Kidney epithelial cell (primary cell): ENCODE measurements around the gene TATDN2. TPM values are rescaled to one million over a fixed set of nuclear protein-coding genes. Genes with fewer than 3 reads are reported as not detected.

Experiments
- DNase-seq: peaks from one replicate; pipeline ENCODE4 v3.0.0-alpha.2; 2010; ENCODE audit warnings: low read depth
- H3K27me3 ChIP-seq: 2 replicates; pipeline ENCODE4 v1.6.0; 2011; ENCODE audit warnings: low read length; ENCODE audit not compliant: control insufficient read depth, insufficient read depth
- H3K36me3 ChIP-seq: 2 replicates; pipeline ENCODE4 v1.5.1; 2011; ENCODE audit warnings: low read length; ENCODE audit not compliant: control insufficient read depth, insufficient read depth
- H3K4me3 ChIP-seq: 2 replicates; pipeline ENCODE4 v1.5.1; 2011; ENCODE audit warnings: low read depth, mild to moderate bottlenecking, control low read depth, low read length
- total RNA-seq: library from RNA; depleted of rRNA; stranded (reverse); fragments of >200 nt; gene quantifications from 2 replicates; pipeline ENCODE4 v1.2.3, GENCODE V29; 2015
- TF ChIP-seq, protein P1 (sequence below): IDR thresholded peaks from 2 replicates; pipeline ENCODE4 v1.5.1; 2011; ENCODE audit warnings: mild to moderate bottlenecking, moderate library complexity, low read length, control low read depth, inconsistent platforms; ENCODE audit not compliant: insufficient read depth, poor library complexity, severe bottlenecking

The TATDN2 gene
- total RNA-seq, 1 donor from 2014 or later = 14.8 TPM

DNA sequence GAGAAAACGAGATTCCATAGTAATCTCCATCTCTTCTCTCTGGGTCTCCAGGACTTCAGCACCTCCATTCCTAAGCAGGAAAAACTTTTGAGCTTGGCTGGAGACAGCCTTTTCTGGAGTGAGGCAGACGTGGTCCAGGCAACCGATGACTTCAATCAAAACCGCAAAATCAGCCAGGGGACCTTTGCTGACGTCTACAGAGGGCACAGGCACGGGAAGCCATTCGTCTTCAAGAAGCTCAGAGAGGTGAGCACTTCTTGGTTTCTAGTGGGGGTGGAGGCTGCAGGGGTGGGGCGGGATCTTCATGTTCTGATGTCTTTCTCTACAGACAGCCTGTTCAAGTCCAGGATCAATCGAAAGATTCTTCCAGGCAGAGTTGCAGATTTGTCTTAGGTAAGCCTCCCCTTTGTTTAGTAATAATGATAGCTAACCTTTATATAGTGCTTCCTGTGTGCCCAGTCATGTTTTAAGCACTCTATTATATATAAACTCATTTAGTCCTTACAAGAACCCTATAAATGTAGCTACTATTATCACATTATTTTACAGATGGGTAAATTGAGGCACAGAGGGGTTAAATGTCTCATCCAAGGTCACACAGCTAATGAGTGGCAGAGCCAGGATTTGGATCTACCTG, 35.0 kb upstream of the TATDN2 start:
- TF ChIP-seq, protein P1, sequence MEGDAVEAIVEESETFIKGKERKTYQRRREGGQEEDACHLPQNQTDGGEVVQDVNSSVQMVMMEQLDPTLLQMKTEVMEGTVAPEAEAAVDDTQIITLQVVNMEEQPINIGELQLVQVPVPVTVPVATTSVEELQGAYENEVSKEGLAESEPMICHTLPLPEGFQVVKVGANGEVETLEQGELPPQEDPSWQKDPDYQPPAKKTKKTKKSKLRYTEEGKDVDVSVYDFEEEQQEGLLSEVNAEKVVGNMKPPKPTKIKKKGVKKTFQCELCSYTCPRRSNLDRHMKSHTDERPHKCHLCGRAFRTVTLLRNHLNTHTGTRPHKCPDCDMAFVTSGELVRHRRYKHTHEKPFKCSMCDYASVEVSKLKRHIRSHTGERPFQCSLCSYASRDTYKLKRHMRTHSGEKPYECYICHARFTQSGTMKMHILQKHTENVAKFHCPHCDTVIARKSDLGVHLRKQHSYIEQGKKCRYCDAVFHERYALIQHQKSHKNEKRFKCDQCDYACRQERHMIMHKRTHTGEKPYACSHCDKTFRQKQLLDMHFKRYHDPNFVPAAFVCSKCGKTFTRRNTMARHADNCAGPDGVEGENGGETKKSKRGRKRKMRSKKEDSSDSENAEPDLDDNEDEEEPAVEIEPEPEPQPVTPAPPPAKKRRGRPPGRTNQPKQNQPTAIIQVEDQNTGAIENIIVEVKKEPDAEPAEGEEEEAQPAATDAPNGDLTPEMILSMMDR = no peak
- Histone ChIP-seq H3K4me3 (no peak overlapping the region), H3K36me3 (no peaks in the 10 kb centered on the region)

DNA sequence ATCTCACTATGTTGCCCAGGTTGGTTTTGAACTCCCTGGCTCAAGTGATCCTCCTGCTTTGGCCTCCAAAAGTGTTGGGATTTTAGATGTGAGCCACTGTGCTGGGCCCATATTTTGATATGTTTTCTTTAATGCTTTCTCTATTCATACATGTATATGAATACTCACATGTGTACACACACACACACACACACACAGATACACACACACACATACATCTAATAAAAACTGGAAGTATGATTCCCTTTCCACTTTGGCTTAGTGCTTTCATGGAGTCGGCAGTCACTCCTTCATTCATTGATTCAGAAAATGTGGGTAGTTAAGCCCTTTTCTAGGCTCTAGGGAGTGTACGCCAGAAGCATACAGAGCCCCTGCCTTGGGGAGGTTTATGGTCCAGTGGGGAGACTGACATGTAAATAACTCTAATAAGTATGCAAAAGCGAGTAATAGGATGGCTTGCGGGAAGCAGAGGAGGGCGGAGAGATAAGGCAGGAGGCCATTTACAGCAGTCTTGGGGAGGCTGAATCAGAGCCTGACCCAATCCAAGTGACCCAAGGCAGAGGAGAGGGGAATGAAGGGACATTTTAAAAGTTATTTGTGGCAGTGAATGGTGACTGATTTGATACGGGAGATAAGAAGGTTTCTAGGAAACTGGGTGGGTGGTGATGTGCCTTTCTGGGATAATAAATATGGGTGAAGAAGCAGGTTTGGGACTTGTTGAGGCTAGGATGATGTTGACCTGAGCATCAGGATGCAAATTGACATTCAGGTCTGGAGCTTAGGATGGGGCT, 32.5 kb upstream of the TATDN2 start:
- TF ChIP-seq, protein P1 = no peak
- H3K36me3 ChIP-seq = no peaks in the 10 kb centered on the region
- H3K27me3 ChIP-seq = no peaks in the 10 kb centered on the region
- DNase-seq = no peak
- H3K4me3 ChIP-seq = no peak overlapping the region

More for the DNA sequence above, 35.0 kb upstream of the TATDN2 start:
- DNase-seq = no peak
- no peaks in the 10 kb centered on the region for H3K27me3 ChIP-seq

DNA sequence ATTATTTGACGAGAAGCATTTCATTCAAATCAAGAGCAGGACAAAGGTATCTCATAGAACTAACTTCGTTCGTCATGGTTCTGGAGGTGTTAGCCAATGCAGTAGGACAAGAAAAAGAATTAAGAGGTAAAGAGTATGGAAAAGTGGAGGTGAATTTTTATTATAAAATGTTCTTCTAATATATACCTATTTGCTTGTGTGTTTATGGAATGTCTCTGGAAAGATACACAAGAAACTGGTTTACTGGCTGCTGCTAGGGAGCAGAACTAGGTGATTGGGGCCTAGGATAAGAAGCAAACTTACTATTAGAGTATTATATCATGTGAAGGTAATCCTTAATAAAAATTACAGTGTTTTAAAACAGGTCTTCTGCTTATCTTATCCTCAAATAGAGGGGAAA, 30.9 kb upstream of the TATDN2 start:
- Histone ChIP-seq H3K36me3 (no peaks in the 10 kb centered on the region), H3K4me3 (no peak overlapping the region), H3K27me3 (no peaks in the 10 kb centered on the region)
- TF ChIP-seq, protein P1 = no peak
- DNase-seq = no peak

DNA sequence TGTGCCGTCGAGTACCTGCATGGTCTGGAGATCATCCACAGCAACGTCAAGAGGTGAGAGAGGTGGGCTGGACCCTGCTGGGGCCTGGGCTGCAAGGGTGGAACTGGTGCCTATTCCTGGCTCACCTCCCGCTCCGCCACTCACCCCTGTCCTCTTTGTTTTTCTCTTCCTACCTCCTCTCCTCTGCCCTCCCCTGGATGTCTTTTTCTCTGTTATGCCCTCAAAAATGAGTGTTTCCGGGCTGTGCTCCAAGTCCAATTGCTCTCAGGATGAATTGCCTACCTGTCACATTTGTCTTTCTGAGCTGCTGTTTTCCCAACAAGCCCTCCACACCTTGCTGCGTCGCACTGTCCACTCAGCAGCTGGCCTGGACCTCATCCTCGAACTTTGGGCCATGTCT, 28.5 kb upstream of the TATDN2 start:
- TF ChIP-seq, protein P1 = no peak
- H3K4me3 ChIP-seq = no peak overlapping the region
- H3K36me3 ChIP-seq = peaks cover 1% of the 10 kb centered on the region
- DNase-seq = no peak
- no peaks in the 10 kb centered on the region for H3K27me3 ChIP-seq

DNA sequence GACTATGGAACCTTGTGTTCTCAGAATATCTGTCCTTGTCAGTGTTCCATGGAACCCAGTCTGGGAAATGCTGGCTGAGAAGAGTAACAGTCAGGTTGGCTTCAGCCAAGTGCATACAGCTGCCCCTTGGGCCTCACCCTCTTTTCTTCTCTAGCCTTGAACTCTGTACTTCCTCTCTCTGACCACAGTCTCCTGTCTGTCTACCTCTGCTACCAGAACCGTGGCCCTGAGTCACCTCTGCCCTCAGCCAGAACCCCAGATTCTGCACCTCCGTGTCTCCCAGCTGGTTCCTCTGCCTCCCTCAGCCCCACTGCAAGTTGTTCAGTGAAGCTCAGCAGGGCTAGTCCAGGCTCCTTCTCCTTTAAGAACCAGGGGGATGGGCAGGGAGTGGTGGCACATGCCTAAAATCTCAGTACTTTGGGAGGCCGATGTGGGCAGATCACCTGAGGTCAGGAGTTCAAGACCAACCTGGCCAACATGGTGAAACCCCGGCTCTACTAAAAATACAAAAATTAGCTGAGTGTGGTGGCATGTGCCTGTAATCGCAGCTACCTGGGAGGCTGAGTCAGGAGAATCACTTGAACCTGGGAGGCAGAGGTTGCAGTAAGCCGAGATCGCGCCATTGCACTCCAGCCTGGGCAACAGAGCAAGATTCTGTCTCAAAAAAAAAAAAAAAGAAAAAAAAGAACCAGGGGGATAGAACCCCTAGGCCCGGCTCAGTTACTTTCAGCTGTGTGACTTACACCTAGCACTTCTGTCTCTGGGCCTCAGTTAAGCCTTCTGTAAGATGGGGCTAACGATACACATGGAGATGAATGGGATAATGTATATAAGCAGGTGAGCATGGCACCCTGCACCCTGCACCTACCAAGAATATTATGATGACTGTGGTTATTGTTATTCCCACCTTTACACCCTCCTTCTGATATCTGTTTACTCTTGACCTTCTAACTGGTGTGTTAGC, 24.3 kb upstream of the TATDN2 start:
- Histone ChIP-seq H3K36me3 (peaks cover 1% of the 10 kb centered on the region), H3K4me3 (no peak overlapping the region), H3K27me3 (no peaks in the 10 kb centered on the region)
- TF ChIP-seq, protein P1 = no peak
- no peak for DNase-seq
